Muscle layer of colon (tissue), 2 donors: ENCODE measurements around the gene SDR42E1.

Source experiments
- H3K27ac ChIP-seq: one replicate; pipeline ENCODE4 v1.7.0; 2013; ENCODE audit warnings: low read depth, mild to moderate bottlenecking, low read length, moderate library complexity
- H3K27me3 ChIP-seq, 2 donors: one replicate each; pipeline ENCODE4 v1.7.0; 2013; ENCODE audit warnings: low read length in 2 of 2, mild to moderate bottlenecking in 2 of 2; ENCODE audit not compliant: insufficient read depth in 2 of 2, control insufficient read depth in 1 of 2
- H3K36me3 ChIP-seq: one replicate; pipeline ENCODE4 v1.7.0; 2013; ENCODE audit warnings: mild to moderate bottlenecking, low read length; ENCODE audit not compliant: insufficient read depth
- H3K4me1 ChIP-seq: one replicate; pipeline ENCODE4 v1.7.0; 2013; ENCODE audit warnings: mild to moderate bottlenecking, low read length; ENCODE audit not compliant: insufficient read depth
- H3K4me3 ChIP-seq, 2 donors: one replicate each; pipeline ENCODE4 v1.7.0; 2013; ENCODE audit warnings: low read length in 2 of 2, low read depth in 1 of 2, mild to moderate bottlenecking in 1 of 2, moderate library complexity in 1 of 2
- H3K9ac ChIP-seq: one replicate; pipeline ENCODE4 v1.7.0; 2013; ENCODE audit warnings: low read length
- H3K9me3 ChIP-seq: one replicate; pipeline ENCODE4 v1.7.0; 2013; ENCODE audit warnings: mild to moderate bottlenecking, low read length
- donor health status: abdominal sarcoma.
- donor health status: Adenocarcinoma of cecum.

SDR42E1 gene

GRCh38 chr16:82011199-82011641, at the start of gene SDR42E1:
SDR42E1 (minus strand) TSS chr16:82011470; CDS start chr16:82000858, 10,612 bp downstream.
- H3K27me3 ChIP-seq, result no peaks in the 10 kb centered on the region
- no peak within 1 kb of the TSS for H3K9ac ChIP-seq
- no peaks in the 10 kb centered on the region for H3K9me3 ChIP-seq
- peak within 1 kb of the TSS; percentile 40 to 61 for H3K4me3 ChIP-seq
- H3K27ac ChIP-seq, result peak within 1 kb of the TSS; percentile 31
- H3K36me3 ChIP-seq, result no peaks in the 10 kb centered on the region
- H3K4me1 ChIP-seq, result no peaks in the 10 kb centered on the region

- no peaks in the 10 kb centered on the region for H3K27me3 ChIP-seq
- H3K36me3 ChIP-seq, result no peaks in the 10 kb centered on the region
- no peak overlapping the region for H3K4me3 ChIP-seq
- no peaks in the 10 kb centered on the region for H3K9me3 ChIP-seq
- H3K9ac ChIP-seq, result no peak overlapping the region
- H3K27ac ChIP-seq, result no peak overlapping the region
- H3K4me1 ChIP-seq, result no peaks in the 10 kb centered on the region
These were observed 48.7 kb upstream of the SDR42E1 start for GRCh38 chr16:82059983-82060421.

- no peak overlapping the region for H3K27ac ChIP-seq
- no peaks in the 10 kb centered on the region for H3K27me3 ChIP-seq
These were observed 48.1 kb upstream of the SDR42E1 start for GRCh38 chr16:82059161-82059982.

GRCh38 chr16:82056550-82056896, 45.3 kb upstream of the SDR42E1 start:
- Histone ChIP-seq H3K4me1 (no peaks in the 10 kb centered on the region), H3K4me3 (no peak overlapping the region), H3K27ac (no peak overlapping the region), H3K9ac (no peak overlapping the region), H3K36me3 (no peaks in the 10 kb centered on the region), H3K9me3 (no peaks in the 10 kb centered on the region), H3K27me3 (no peaks in the 10 kb centered on the region)

More at GRCh38 chr16:82059161-82059982, 48.1 kb upstream of the SDR42E1 start:
- H3K9ac ChIP-seq, result no peak overlapping the region
- no peaks in the 10 kb centered on the region for H3K4me1 ChIP-seq
- no peaks in the 10 kb centered on the region for H3K9me3 ChIP-seq
- no peaks in the 10 kb centered on the region for H3K36me3 ChIP-seq
- H3K4me3 ChIP-seq, result no peak overlapping the region

GRCh38 chr16:82055728-82056549, 44.7 kb upstream of the SDR42E1 start:
- H3K9me3 ChIP-seq, result no peaks in the 10 kb centered on the region
- no peak overlapping the region for H3K9ac ChIP-seq
- no peaks in the 10 kb centered on the region for H3K4me1 ChIP-seq
- no peaks in the 10 kb centered on the region for H3K27me3 ChIP-seq
- no peak overlapping the region for H3K4me3 ChIP-seq
- H3K27ac ChIP-seq, result no peak overlapping the region
- no peaks in the 10 kb centered on the region for H3K36me3 ChIP-seq

- Histone ChIP-seq H3K27me3 (no peaks in the 10 kb centered on the region), H3K9ac (no peak overlapping the region), H3K4me3 (no peak overlapping the region), H3K4me1 (no peaks in the 10 kb centered on the region), H3K36me3 (no peaks in the 10 kb centered on the region), H3K27ac (no peak overlapping the region), H3K9me3 (no peaks in the 10 kb centered on the region)
These were observed 43.8 kb upstream of the SDR42E1 start for GRCh38 chr16:82055117-82055516.

GRCh38 chr16:82051656-82052055, 40.4 kb upstream of the SDR42E1 start:
- Histone ChIP-seq H3K9ac (no peak overlapping the region), H3K9me3 (no peaks in the 10 kb centered on the region), H3K27me3 (no peaks in the 10 kb centered on the region), H3K4me1 (no peaks in the 10 kb centered on the region), H3K4me3 (no peak overlapping the region), H3K36me3 (no peaks in the 10 kb centered on the region), H3K27ac (no peak overlapping the region)

GRCh38 chr16:82050909-82051357, 39.7 kb upstream of the SDR42E1 start:
- no peaks in the 10 kb centered on the region for H3K27me3 ChIP-seq
- no peak overlapping the region for H3K4me3 ChIP-seq
- H3K4me1 ChIP-seq, result no peaks in the 10 kb centered on the region
- H3K9ac ChIP-seq, result no peak overlapping the region
- no peaks in the 10 kb centered on the region for H3K9me3 ChIP-seq
- H3K27ac ChIP-seq, result no peak overlapping the region
- H3K36me3 ChIP-seq, result no peaks in the 10 kb centered on the region

GRCh38 chr16:82050506-82050905, 39.2 kb upstream of the SDR42E1 start:
- no peak overlapping the region for H3K9ac ChIP-seq
- H3K4me1 ChIP-seq, result no peaks in the 10 kb centered on the region

GRCh38 chr16:82049484-82049883, 38.2 kb upstream of the SDR42E1 start:
- Histone ChIP-seq H3K9ac (no peak overlapping the region), H3K4me1 (no peaks in the 10 kb centered on the region), H3K4me3 (no peak overlapping the region), H3K27me3 (no peaks in the 10 kb centered on the region), H3K9me3 (no peaks in the 10 kb centered on the region), H3K36me3 (no peaks in the 10 kb centered on the region), H3K27ac (no peak overlapping the region)

More at GRCh38 chr16:82050506-82050905, 39.2 kb upstream of the SDR42E1 start:
- Histone ChIP-seq H3K4me3 (no peak overlapping the region), H3K9me3 (no peaks in the 10 kb centered on the region), H3K27me3 (no peaks in the 10 kb centered on the region), H3K27ac (no peak overlapping the region), H3K36me3 (no peaks in the 10 kb centered on the region)

- Histone ChIP-seq H3K36me3 (no peaks in the 10 kb centered on the region), H3K4me3 (no peak overlapping the region), H3K9me3 (no peaks in the 10 kb centered on the region), H3K4me1 (no peaks in the 10 kb centered on the region), H3K9ac (no peak overlapping the region), H3K27me3 (no peaks in the 10 kb centered on the region), H3K27ac (no peak overlapping the region)
These were observed 36.5 kb upstream of the SDR42E1 start for GRCh38 chr16:82047787-82048186.
